A673 (cell line): Measurements from ENCODE around the gene UNC13C. TPM values are rescaled to one million over a fixed set of nuclear protein-coding genes. Genes with fewer than 3 reads are reported as not detected.

Experiments
- BruUV-seq: library from RNA; stranded (reverse); fragments of 400-500 nt; replicated peaks from 2 replicates; lab custom pipeline; 2021; lab: Mats Ljungman, UMichigan
- CTCF ChIA-PET: fragments of 300-600 bp; sonication (Branson Sonifier 250); formaldehyde crosslinking; loops from one replicate; lab custom pipeline; 2022; ENCODE audit warnings: antibody characterized with exemption; lab: Charles Lee
- POLR2A ChIA-PET: fragments of 300-600 bp; sonication (Branson Sonifier 250); formaldehyde crosslinking; loops from one replicate; lab custom pipeline; 2022; ENCODE audit warnings: antibody characterized with exemption; ENCODE audit not compliant: low non-redundant PET; lab: Charles Lee
- DNase-seq: peaks from one replicate; pipeline ENCODE4 v3.0.0-alpha.2; 2015; ENCODE audit warnings: low spot score
- H3K27ac ChIP-seq: fragments of 200-600 bp; sonication (generic); 2 replicates; pipeline ENCODE4 v1.5.1; 2016; ENCODE audit warnings: mixed run types, low read depth, mild to moderate bottlenecking, mixed read lengths, antibody characterized with exemption, low read length; ENCODE audit not compliant: poor library complexity, severe bottlenecking
- H3K27me3 ChIP-seq: fragments of 200-600 bp; sonication (generic); replicated peaks from 2 replicates; pipeline ENCODE4 v1.6.1; 2017; ENCODE audit warnings: mixed run types, low read depth, mild to moderate bottlenecking, mixed read lengths, antibody characterized with exemption, low read length; ENCODE audit not compliant: insufficient read depth, poor library complexity
- H3K36me3 ChIP-seq: fragments of 200-600 bp; sonication (generic); 2 replicates; pipeline ENCODE4 v1.6.1; 2016; ENCODE audit warnings: mixed run types, mild to moderate bottlenecking, mixed read lengths, antibody characterized with exemption, low read length; ENCODE audit not compliant: insufficient read depth, poor library complexity, severe bottlenecking
- H3K4me1 ChIP-seq: fragments of 200-600 bp; sonication (generic); 2 replicates; pipeline ENCODE4 v1.6.1; 2017; ENCODE audit warnings: mixed run types, mild to moderate bottlenecking, mixed read lengths, antibody characterized with exemption, low read length; ENCODE audit not compliant: insufficient read depth, poor library complexity, severe bottlenecking
- H3K4me3 ChIP-seq: fragments of 200-600 bp; sonication (generic); 2 replicates; pipeline ENCODE4 v1.5.1; 2016; ENCODE audit warnings: low read depth, mixed run types, mild to moderate bottlenecking, mixed read lengths, low read length; ENCODE audit not compliant: poor library complexity, severe bottlenecking
- H3K9me3 ChIP-seq: fragments of 200-600 bp; sonication (generic); 2 replicates; pipeline ENCODE4 v1.6.1; 2016; ENCODE audit warnings: mixed run types, low read depth, mild to moderate bottlenecking, mixed read lengths, antibody characterized with exemption, low read length; ENCODE audit not compliant: poor library complexity, severe bottlenecking
- CTCF ChIP-seq: fragments of 300-800, 200-600 bp; sonication (generic); conservative IDR thresholded peaks from 2 replicates; pipeline ENCODE4 v1.5.1; 2017; ENCODE audit warnings: low read depth, mild to moderate bottlenecking, antibody characterized with exemption, low read length, moderate library complexity, mixed read lengths
- EZH2 ChIP-seq: fragments of 200-600 bp; sonication (generic); IDR thresholded peaks from 2 replicates; pipeline ENCODE4 v1.6.1; 2017; ENCODE audit warnings: borderline replicate concordance, low read depth, mild to moderate bottlenecking, mixed read lengths, antibody characterized with exemption, low read length; ENCODE audit not compliant: poor library complexity, severe bottlenecking
- intact Hi-C: fragments of 100-400 bp; cut with micrococcal nuclease; formaldehyde crosslinking; loops from one replicate; pipeline ENCODE4 v1.10.0; 2022; ENCODE audit not compliant: unreplicated experiment
- total RNA-seq: library from RNA; stranded (reverse); gene quantifications from 2 replicates; pipeline ENCODE4 v1.2.3, GENCODE V29; 2021

The UNC13C gene
- total RNA-seq, 1 experiment from 2014 or later, result not detected

GRCh38 chr15:54515664-54516582, 537.7 kb downstream of the UNC13C start:
- BruUV-seq, result no TSS peak
- TF ChIP-seq CTCF (no peak), EZH2 (no peak)
- H3K36me3 ChIP-seq, result no peaks in the 10 kb centered on the region
- H3K4me3 ChIP-seq, result no peak overlapping the region
- CTCF ChIA-PET, result no interaction called here
- H3K4me1 ChIP-seq, result no peaks in the 10 kb centered on the region
- DNase-seq, result no peak
- intact Hi-C loops, result no loop called here
- peaks cover 5% of the 10 kb centered on the region for H3K9me3 ChIP-seq
- H3K27ac ChIP-seq, result no peak overlapping the region
- no peaks in the 10 kb centered on the region for H3K27me3 ChIP-seq
- POLR2A ChIA-PET, result no interaction called here

GRCh38 chr15:54517366-54517765, 539.1 kb downstream of the UNC13C start:
- no peak for DNase-seq
- H3K36me3 ChIP-seq, result no peaks in the 10 kb centered on the region
- no TSS peak for BruUV-seq
- POLR2A ChIA-PET, result no interaction called here
- H3K27me3 ChIP-seq, result no peaks in the 10 kb centered on the region
- no peak overlapping the region for H3K4me3 ChIP-seq
- H3K4me1 ChIP-seq, result no peaks in the 10 kb centered on the region
- H3K27ac ChIP-seq, result no peak overlapping the region
- TF ChIP-seq EZH2 (no peak), CTCF (no peak)
- CTCF ChIA-PET, result no interaction called here
- peaks cover 4% of the 10 kb centered on the region for H3K9me3 ChIP-seq
- intact Hi-C loops, result no loop called here

GRCh38 chr15:54518156-54518882, 540.1 kb downstream of the UNC13C start:
- Histone ChIP-seq H3K4me3 (no peak overlapping the region), H3K4me1 (no peaks in the 10 kb centered on the region), H3K27me3 (no peaks in the 10 kb centered on the region), H3K9me3 (peaks cover 7% of the 10 kb centered on the region), H3K27ac (no peak overlapping the region), H3K36me3 (no peaks in the 10 kb centered on the region)
- POLR2A ChIA-PET, result no interaction called here
- no TSS peak for BruUV-seq
- intact Hi-C loops, result no loop called here
- DNase-seq, result no peak
- TF ChIP-seq EZH2 (no peak), CTCF (no peak)
- CTCF ChIA-PET, result no interaction called here
